Activated naive CD8-positive, alpha-beta T cell treated with anti-CD3 and anti-CD28 coated beads for 36 hours (primary cell): ENCODE measurements around the gene SEMA6B. TPM values are rescaled to one million over a fixed set of nuclear protein-coding genes. Genes with fewer than 3 reads are reported as not detected.
"Not testable (repeated sequence)": the region's sequence is repeated elsewhere in the genome, so short reads cannot be mapped to it uniquely, and the experiment has no call there.

Source experiments
- DNase-seq: peaks from one replicate; pipeline ENCODE4 v3.0.0; 2021
- H3K27ac Mint-ChIP-seq: one replicate; pipeline ENCODE4 v1.8.0; 2022; ENCODE audit warnings: mild to moderate bottlenecking, moderate library complexity, mixed read lengths
- H3K27me3 Mint-ChIP-seq: one replicate; pipeline ENCODE4 v1.8.0; 2022; ENCODE audit warnings: mild to moderate bottlenecking, mixed read lengths
- H3K36me3 Mint-ChIP-seq: one replicate; pipeline ENCODE4 v1.8.0; 2021; ENCODE audit warnings: mild to moderate bottlenecking, mixed read lengths
- H3K4me1 Mint-ChIP-seq: one replicate; pipeline ENCODE4 v1.8.0; 2021; ENCODE audit warnings: mixed read lengths
- H3K4me3 Mint-ChIP-seq: one replicate; pipeline ENCODE4 v1.8.0; 2022; ENCODE audit warnings: mild to moderate bottlenecking, moderate library complexity, mixed read lengths
- H3K9me3 Mint-ChIP-seq: one replicate; pipeline ENCODE4 v1.8.0; 2022; ENCODE audit warnings: mixed read lengths
- total RNA-seq, 2 experiments: library from RNA; stranded (reverse); gene quantifications; one replicate each; pipeline ENCODE4 v1.2.3, GENCODE V29; 2021

SEMA6B gene
- total RNA-seq, 2 experiments from 2014 or later, result not detected

GRCh38 chr19:4550479-4551050, 8.9 kb downstream of the SEMA6B start:
- no peak for DNase-seq
- Mint-ChIP-seq H3K36me3 (no peaks in the 10 kb centered on the region), H3K27me3 (peaks cover 8% of the 10 kb centered on the region), H3K27ac (no peak overlapping the region), H3K4me3 (no peak overlapping the region), H3K9me3 (no peaks in the 10 kb centered on the region), H3K4me1 (no peaks in the 10 kb centered on the region)

- no peak overlapping the region for H3K4me3 Mint-ChIP-seq
- no peak for DNase-seq
- H3K27ac Mint-ChIP-seq, result no peak overlapping the region
- H3K27me3 Mint-ChIP-seq, result peaks cover 8% of the 10 kb centered on the region
- no peaks in the 10 kb centered on the region for H3K36me3 Mint-ChIP-seq
- no peaks in the 10 kb centered on the region for H3K4me1 Mint-ChIP-seq
- no peaks in the 10 kb centered on the region for H3K9me3 Mint-ChIP-seq
These were observed 9.5 kb downstream of the SEMA6B start for GRCh38 chr19:4550018-4550417.

- Mint-ChIP-seq H3K27ac (no peak overlapping the region), H3K36me3 (no peaks in the 10 kb centered on the region), H3K4me1 (no peaks in the 10 kb centered on the region), H3K9me3 (no peaks in the 10 kb centered on the region), H3K27me3 (peaks cover 8% of the 10 kb centered on the region), H3K4me3 (no peak overlapping the region)
- no peak for DNase-seq
These were observed 11.3 kb downstream of the SEMA6B start for GRCh38 chr19:4548238-4548584.

- no peaks in the 10 kb centered on the region for H3K36me3 Mint-ChIP-seq
- no peak overlapping the region for H3K4me3 Mint-ChIP-seq
- no peaks in the 10 kb centered on the region for H3K4me1 Mint-ChIP-seq
- H3K27me3 Mint-ChIP-seq, result peaks cover 8% of the 10 kb centered on the region
- H3K27ac Mint-ChIP-seq, result no peak overlapping the region
- DNase-seq, result peak; percentile 26
- no peaks in the 10 kb centered on the region for H3K9me3 Mint-ChIP-seq
These were observed 11.9 kb downstream of the SEMA6B start for GRCh38 chr19:4547303-4548237.

GRCh38 chr19:4543842-4544647, 15.4 kb downstream of the SEMA6B start:
- Mint-ChIP-seq H3K27me3 (peaks cover 14% of the 10 kb centered on the region), H3K36me3 (no peaks in the 10 kb centered on the region), H3K27ac (no peak overlapping the region), H3K4me1 (peaks cover 6% of the 10 kb centered on the region), H3K4me3 (no peak overlapping the region), H3K9me3 (no peaks in the 10 kb centered on the region)
- DNase-seq, result no peak

GRCh38 chr19:4542896-4543841, 16.3 kb downstream of the SEMA6B start:
- no peak overlapping the region for H3K4me3 Mint-ChIP-seq
- no peaks in the 10 kb centered on the region for H3K9me3 Mint-ChIP-seq
- H3K27me3 Mint-ChIP-seq, result peaks cover 14% of the 10 kb centered on the region
- H3K4me1 Mint-ChIP-seq, result peaks cover 6% of the 10 kb centered on the region
- no peaks in the 10 kb centered on the region for H3K36me3 Mint-ChIP-seq
- H3K27ac Mint-ChIP-seq, result no peak overlapping the region
- DNase-seq, result no peak

- H3K27me3 Mint-ChIP-seq, result peaks cover 17% of the 10 kb centered on the region
- H3K36me3 Mint-ChIP-seq, DNase-seq, H3K9me3 Mint-ChIP-seq, H3K4me1 Mint-ChIP-seq, H3K4me3 Mint-ChIP-seq, H3K27ac Mint-ChIP-seq: not testable (repeated sequence)
These were observed 17.7 kb downstream of the SEMA6B start for GRCh38 chr19:4541806-4542145.

GRCh38 chr19:4541114-4541805, 18.2 kb downstream of the SEMA6B start:
- Mint-ChIP-seq H3K4me3 (no peak overlapping the region), H3K9me3 (no peaks in the 10 kb centered on the region), H3K27me3 (peaks cover 17% of the 10 kb centered on the region), H3K27ac (no peak overlapping the region), H3K4me1 (peaks cover 6% of the 10 kb centered on the region), H3K36me3 (no peaks in the 10 kb centered on the region)
- DNase-seq, result no peak

GRCh38 chr19:4539693-4540581, 19.5 kb downstream of the SEMA6B start, which contains the start of gene LRG1:
Gene LRG1, minus strand, starts transcription at chr19:4540036. Its CDS starts 23 bp downstream, at chr19:4540013.
- no peaks in the 10 kb centered on the region for H3K9me3 Mint-ChIP-seq
- H3K27me3 Mint-ChIP-seq, result peaks cover 23% of the 10 kb centered on the region
- H3K4me3 Mint-ChIP-seq, result peak within 1 kb of the TSS; percentile 68
- no peaks in the 10 kb centered on the region for H3K36me3 Mint-ChIP-seq
- H3K4me1 Mint-ChIP-seq, result peaks cover 11% of the 10 kb centered on the region
- DNase-seq, result peak; percentile 27
- no peak within 1 kb of the TSS for H3K27ac Mint-ChIP-seq

- no peak overlapping the region for H3K4me3 Mint-ChIP-seq
- no peak overlapping the region for H3K27ac Mint-ChIP-seq
- peaks cover 25% of the 10 kb centered on the region for H3K27me3 Mint-ChIP-seq
- no peaks in the 10 kb centered on the region for H3K36me3 Mint-ChIP-seq
- H3K9me3 Mint-ChIP-seq, result no peaks in the 10 kb centered on the region
- no peak for DNase-seq
- H3K4me1 Mint-ChIP-seq, result peaks cover 11% of the 10 kb centered on the region
These were observed 20.3 kb downstream of the SEMA6B start for GRCh38 chr19:4539169-4539692.

GRCh38 chr19:4538601-4538954, 20.9 kb downstream of the SEMA6B start:
- peaks cover 25% of the 10 kb centered on the region for H3K27me3 Mint-ChIP-seq
- no peak overlapping the region for H3K27ac Mint-ChIP-seq
- no peak for DNase-seq
- no peak overlapping the region for H3K4me3 Mint-ChIP-seq
- no peaks in the 10 kb centered on the region for H3K36me3 Mint-ChIP-seq
- H3K4me1 Mint-ChIP-seq, result peaks cover 11% of the 10 kb centered on the region
- no peaks in the 10 kb centered on the region for H3K9me3 Mint-ChIP-seq

GRCh38 chr19:4537953-4538600, 21.4 kb downstream of the SEMA6B start:
- no peaks in the 10 kb centered on the region for H3K9me3 Mint-ChIP-seq
- H3K4me3 Mint-ChIP-seq, result no peak overlapping the region
- peaks cover 25% of the 10 kb centered on the region for H3K27me3 Mint-ChIP-seq
- no peak overlapping the region for H3K27ac Mint-ChIP-seq
- no peaks in the 10 kb centered on the region for H3K36me3 Mint-ChIP-seq
- peaks cover 11% of the 10 kb centered on the region for H3K4me1 Mint-ChIP-seq
- DNase-seq, result no peak

- Mint-ChIP-seq H3K9me3 (no peaks in the 10 kb centered on the region), H3K4me3 (no peak overlapping the region), H3K4me1 (peaks cover 11% of the 10 kb centered on the region), H3K27ac (no peak overlapping the region), H3K27me3 (peaks cover 25% of the 10 kb centered on the region), H3K36me3 (no peaks in the 10 kb centered on the region)
- DNase-seq, result no peak
These were observed 22.7 kb downstream of the SEMA6B start for GRCh38 chr19:4536798-4537197.
